Activated CD4-positive, alpha-beta T cell treated with anti-CD3 and anti-CD28 coated beads, Interleukin-2, amount 50 U/mL, for 16 hours (primary cell): ENCODE measurements around the gene CEACAM3.
A peak's percentile ranks its signal among the peaks of the same experiment; 100 is the strongest.
"Not testable (repeated sequence)": the region's sequence is repeated elsewhere in the genome, so short reads cannot be mapped to it uniquely, and the experiment has no call there.

Experiments used
- DNase-seq: peaks from one replicate; pipeline ENCODE4 v3.0.0-alpha.2; 2020

Gene CEACAM3

DNA sequence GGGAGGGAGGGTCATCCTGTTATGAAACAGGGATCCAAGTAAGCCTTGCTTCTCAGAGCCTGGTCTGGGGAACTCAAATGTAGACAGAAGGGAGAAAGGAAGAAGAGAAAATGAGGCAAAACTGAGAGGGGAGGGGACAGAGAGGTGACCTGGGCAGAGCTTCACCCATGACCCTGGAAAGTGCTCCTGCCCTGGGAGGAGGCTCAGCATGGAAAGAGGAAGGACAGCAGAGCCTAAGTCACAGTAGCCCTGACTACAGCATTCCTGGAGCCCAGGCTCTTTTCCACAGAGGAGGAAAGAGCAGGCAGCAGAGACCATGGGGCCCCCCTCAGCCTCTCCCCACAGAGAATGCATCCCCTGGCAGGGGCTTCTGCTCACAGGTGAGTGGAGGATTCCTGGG lies at the start of gene CEACAM3:
TSS of gene CEACAM3 (plus strand) at position 226 of the 400 bp plus-strand sequence. CDS start at position 317, 91 bp downstream.
- DNase-seq, result no peak

DNA sequence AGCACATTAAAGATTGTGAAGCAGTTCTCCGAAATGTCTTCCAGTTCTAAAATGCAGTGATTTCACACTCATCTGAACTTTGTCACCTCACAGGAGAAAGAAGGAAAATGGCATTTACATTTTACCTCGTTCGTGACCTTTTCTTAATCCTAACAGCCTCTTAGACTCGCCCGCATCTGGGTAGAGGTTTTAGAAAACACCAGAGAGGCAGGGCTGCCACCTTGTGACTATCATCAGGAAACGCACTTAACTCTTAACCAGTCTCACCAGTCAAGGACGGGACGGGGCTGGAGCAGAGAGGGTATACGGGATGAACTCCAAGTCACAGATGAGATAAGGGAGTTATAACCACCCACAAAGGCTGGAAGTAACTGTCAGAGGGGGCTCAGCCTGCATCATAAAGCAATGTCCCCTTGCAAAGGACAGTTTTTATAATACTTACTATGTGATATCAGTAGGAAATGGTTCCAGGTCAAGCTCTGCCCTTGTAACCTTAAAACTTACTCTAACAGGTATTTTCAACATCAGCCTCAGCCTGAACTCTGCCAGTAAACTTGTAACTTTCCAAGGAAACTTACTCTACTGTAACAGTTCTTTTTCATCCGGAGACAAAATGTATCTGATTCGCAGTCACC lies 49.7 kb upstream of the CEACAM3 start:
- DNase-seq, result peak; percentile 52

GRCh38 chr19:41748012-41748411 lies 48.4 kb upstream of the CEACAM3 start:
- no peak for DNase-seq

- not testable (repeated sequence) for DNase-seq
These were observed 45.9 kb upstream of the CEACAM3 start for GRCh38 chr19:41750248-41751134.

DNA sequence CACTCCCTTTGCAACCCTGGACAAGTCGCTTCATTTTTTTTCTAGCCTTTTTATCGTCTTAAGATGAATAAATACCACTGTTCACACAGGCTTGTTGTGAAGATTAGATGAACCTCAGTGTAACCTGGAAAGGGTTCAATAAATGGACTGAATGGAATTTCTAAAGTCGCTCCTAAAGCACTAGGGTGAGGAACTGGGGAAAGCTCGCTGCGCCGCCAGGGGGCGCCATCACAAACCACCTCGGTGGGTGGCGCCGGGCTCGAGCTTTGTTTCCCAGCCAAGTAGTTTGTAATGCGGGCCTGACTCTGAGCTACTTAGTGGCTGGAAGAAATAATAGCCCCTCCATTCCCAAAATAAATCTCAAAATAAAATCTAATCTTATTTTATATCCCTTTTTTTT lies 43.2 kb upstream of the CEACAM3 start:
- DNase-seq, result peak; percentile 70

DNA sequence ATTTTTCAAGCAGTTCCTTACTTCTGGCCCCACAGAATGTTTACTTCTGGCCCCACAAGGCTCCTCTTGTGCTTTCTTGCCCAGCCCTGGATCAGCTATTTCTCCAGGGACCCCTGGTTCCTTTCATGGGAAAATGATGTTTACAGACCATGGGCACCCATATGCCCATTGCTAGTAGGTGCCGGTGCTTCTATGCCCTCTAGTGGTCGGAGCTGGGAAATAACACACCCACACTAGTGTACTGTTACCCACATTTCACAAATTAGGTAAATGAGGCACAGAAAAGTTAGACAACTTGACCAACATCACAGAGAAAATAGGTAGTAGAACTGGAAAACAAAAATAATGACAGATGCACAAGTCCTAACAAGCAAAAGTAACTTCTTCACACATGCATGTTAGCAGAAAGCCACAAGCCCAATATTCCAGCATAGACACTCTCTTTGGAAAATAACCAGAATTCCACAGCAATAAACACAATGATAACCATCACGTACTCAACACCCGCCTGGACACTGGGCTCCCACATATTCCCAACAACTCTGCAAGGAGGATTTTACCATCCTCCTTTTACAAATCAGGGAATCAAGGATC lies 42.4 kb upstream of the CEACAM3 start:
- peak; percentile 72 for DNase-seq

DNA sequence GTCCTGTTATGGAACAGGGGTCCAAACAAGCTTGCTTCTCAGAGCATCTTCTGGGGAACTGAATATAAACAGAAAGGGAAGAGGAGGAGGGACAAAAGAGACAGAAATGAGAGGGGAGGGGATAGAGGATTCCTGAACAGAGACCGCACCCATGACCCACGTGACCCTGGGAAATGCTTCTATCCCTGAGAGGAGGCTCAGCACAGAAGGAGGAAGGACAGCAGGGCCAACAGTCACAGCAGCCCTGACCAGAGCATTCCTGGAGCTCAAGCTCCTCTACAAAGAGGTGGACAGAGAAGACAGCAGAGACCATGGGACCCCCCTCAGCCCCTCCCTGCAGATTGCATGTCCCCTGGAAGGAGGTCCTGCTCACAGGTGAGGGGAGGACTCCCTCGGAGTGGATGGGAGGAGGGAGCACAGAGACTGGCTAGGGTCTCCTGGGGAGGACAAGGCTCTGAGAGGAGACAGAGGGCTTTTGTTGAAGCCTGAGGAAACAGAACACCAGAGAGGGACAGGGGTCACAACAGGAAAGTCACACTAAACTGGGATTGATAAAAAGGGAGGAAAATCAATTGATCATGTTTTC lies 41.0 kb upstream of the CEACAM3 start, which contains the start of gene CEACAM6:
TSS of gene CEACAM6 (plus strand) at position 203 of the 586 bp plus-strand sequence. CDS start at position 312, 109 bp downstream.
- DNase-seq, result no peak

- DNase-seq, result no peak
These were observed 37.5 kb upstream of the CEACAM3 start for GRCh38 chr19:41758846-41759245.

- no peak for DNase-seq
These were observed 29.3 kb upstream of the CEACAM3 start for GRCh38 chr19:41767115-41767514.

DNA sequence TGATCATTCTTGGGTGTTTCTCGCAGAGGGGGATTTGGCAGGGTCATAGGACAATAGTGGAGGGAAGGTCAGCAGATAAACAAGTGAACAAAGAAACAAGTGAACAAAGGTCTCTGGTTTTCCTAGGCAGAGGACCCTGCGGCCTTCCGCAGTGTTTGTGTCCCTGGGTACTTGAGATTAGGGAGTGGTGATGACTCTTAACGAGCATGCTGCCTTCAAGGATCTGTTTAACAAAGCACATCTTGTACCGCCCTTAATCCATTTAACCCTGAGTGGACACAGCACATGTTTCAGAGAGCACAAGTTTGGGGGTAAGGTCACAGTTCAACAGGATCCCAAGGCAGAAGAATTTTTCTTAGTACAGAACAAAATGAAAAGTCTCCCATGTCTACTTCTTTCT lies 28.3 kb upstream of the CEACAM3 start:
- not testable (repeated sequence) for DNase-seq

DNA sequence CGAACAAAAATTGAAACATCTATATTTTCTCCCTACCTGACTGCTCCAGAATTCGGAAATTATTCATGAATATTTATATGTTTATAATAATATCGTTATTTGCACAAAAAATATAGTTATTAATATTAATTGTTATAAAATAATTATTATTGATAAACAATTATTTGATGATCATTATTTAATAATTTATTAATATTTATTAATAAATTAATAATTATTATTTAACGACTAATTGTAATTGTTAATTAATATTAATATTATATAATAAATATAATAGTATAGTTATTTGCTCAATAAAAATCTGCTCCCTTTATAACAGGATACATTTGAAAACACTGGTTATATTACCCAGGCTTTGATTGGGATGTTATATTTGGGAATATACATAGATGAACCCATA lies 26.8 kb upstream of the CEACAM3 start:
- no peak for DNase-seq

- peak; percentile 17 for DNase-seq
These were observed 25.0 kb upstream of the CEACAM3 start for GRCh38 chr19:41771410-41771809.

DNA sequence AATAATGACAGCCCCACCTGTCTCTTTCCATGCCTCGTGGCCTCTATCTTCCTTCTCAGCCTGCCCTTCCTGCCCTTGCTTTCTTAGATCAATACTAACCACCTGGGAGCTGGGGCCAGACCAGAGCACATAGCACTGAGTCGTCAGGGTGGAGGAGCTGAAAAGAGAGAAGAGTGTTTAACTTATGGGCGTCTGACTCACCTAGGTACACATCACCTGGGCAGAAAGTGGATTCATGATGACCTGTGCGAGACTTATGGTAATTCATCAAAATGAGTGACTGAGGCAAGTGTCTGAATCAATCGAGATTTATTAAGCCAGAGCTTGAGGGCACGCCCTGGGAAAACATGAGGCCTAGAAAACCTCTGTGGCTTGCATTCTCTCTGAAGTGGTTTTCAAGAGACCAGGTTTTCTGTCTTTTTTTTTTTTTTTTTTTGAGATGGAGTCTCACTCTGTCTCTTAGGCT lies 21.8 kb upstream of the CEACAM3 start:
- DNase-seq, result peak; percentile 35

DNA sequence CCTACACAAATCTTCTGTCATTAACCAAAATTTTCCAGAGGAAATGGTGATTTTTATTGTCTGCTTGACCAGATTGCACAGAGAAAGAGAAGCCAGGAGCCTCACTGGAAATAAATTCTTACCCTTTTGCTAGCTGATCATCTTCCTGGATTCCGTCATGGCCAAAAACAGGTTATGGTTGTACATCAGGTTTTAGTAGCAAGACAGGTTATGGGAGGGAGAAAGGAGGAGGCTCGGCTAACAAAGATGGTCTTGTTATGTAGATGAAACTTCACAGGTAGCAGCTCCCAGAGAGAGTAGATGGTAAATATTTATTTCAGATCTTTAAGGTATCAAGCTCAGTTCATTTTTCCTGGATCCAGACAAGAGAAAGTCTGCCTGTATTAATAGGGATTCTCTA lies 19.7 kb upstream of the CEACAM3 start:
- no peak for DNase-seq

- no peak for DNase-seq
These were observed 12.8 kb upstream of the CEACAM3 start for GRCh38 chr19:41783612-41784011.

DNA sequence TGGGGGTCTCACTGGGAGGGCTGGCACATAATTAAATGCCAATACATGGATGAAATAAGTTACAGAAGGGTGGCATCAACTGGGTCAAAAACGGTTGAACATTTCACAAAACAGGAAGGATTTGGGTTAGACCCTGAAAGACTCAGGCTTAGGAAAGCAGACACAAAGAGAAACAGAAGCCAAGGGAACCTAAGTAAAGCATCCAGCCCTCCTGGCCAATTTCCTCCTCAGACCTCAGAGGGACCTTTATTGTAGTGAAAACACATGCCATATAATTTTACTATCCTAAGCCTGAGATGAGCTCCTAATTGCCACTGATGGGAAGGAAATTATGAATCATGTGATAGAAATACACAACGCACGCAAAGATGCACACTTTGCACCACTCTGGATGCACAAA lies 12.1 kb upstream of the CEACAM3 start:
- no peak for DNase-seq

GRCh38 chr19:41784743-41785142 lies 11.6 kb upstream of the CEACAM3 start:
- DNase-seq, result no peak

- DNase-seq, result peak; percentile 80
These were observed 10.7 kb upstream of the CEACAM3 start for GRCh38 chr19:41785653-41786052.

- no peak for DNase-seq
These were observed 9.3 kb upstream of the CEACAM3 start for GRCh38 chr19:41787055-41787454.

DNA sequence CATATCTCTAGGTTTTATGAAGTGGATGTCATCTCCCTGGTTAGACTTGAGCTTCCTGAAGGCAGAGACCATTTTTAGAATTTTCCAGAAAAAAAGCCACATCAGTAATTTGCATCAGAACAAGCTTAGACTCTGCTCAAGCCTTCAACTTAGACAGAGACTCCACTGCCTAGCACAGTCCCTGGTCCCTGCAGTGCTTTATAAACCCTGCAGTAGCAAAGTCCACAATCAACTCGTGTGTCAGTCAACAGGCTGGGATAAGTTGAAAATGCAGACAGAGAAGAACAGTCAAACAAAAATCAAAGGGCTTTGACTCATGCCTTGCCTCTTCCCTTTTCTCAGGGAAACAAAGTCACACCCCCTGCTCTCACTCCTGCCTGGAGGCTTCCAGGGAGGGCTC lies 7.9 kb upstream of the CEACAM3 start:
- not testable (repeated sequence) for DNase-seq

- DNase-seq, result not testable (repeated sequence)
These were observed 7.3 kb upstream of the CEACAM3 start for GRCh38 chr19:41789053-41789452.

DNA sequence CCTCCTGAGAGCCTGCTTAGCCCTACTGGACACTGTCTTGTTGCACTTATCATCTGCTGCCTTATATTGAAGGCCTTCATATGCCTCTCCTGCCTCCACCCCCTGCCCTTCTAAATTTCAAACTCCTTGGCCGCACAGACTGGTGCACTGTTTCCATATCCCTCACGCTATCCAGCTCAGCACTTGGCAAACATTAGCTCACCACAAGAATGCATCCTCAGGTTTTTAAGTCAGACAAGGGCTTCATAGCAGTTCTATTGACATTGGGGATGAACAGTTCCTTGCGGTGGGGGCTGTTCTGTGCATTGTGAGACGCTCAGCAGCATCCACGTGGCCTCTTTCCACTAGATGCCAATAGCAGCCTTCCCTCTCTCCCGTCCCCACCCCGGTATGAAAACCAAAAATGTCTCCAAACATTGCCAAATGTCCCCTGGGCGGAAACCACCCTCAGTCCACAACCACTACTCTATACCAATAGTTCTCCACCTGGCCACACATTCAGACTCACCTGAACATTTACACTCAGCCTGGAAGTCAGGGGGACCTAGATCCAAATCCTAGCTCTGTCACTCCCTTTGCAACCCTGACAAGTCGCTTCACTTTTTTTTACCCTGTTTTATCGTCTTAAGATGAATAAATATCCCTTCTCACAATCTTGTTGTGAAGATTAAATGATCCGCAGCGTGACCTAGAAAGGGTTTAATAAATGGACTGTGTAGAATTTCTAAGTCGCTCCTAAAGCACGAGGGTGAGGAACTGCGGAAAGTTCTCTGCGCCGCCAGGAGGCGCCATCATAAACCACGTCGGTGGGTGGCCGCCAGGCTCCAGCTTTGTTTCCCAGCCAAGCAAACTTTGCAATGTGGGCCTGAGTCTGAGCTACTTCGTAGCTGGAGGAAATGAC lies 3.6 kb upstream of the CEACAM3 start:
- peak; percentile 50 for DNase-seq
